B cell (primary cell): ENCODE measurements around the gene KRT80. TPM values are rescaled to one million over a fixed set of nuclear protein-coding genes. Genes with fewer than 3 reads are reported as not detected.

Experiments used
- ATAC-seq: fragments of 200-7000 bp; cut with Tn5 transposase; one replicate; pipeline ENCODE4 v1.10.0; 2021; ENCODE audit warnings: low read depth, mild to moderate bottlenecking, moderate number of reproducible peaks, moderate library complexity
- CTCF ChIA-PET: fragments of 350-600 bp; sonication (Branson Sonifier 250); formaldehyde crosslinking; loops from one replicate; lab custom pipeline; 2021; ENCODE audit warnings: antibody characterized with exemption, inconsistent platforms; lab: Charles Lee
- POLR2A ChIA-PET: fragments of 350-600 bp; sonication (Branson Sonifier 250); formaldehyde crosslinking; loops from one replicate; lab custom pipeline; 2021; ENCODE audit warnings: antibody characterized with exemption; lab: Charles Lee
- DNase-seq: peaks from one replicate; pipeline ENCODE4 v3.0.0; 2013
- H2AFZ ChIP-seq: 2 replicates; pipeline ENCODE4 v1.6.1; 2012; ENCODE audit warnings: mild to moderate bottlenecking, low read depth, low read length; ENCODE audit not compliant: insufficient read depth, poor library complexity, severe bottlenecking
- H3K27ac ChIP-seq, 2 donors: 1 replicate in 1 of 2; 2 replicates in 1 of 2; pipeline ENCODE4 v1.5.1; 2012 to 2013; ENCODE audit warnings: low read length in 2 of 2, mild to moderate bottlenecking in 2 of 2, moderate library complexity in 1 of 2
- H3K27me3 ChIP-seq, 4 experiments: fragments of 200-600 bp in 1 of 4; sonication (generic) in 1 of 4; replicated peaks in 1 of 4; 1 replicate in 2 of 4; 2 replicates in 2 of 4; pipeline versions ENCODE4 v1.6.1 to v1.7.0; 2013 to 2016; ENCODE audit warnings: low read length in 3 of 4, mild to moderate bottlenecking in 2 of 4, mixed read lengths in 1 of 4, moderate library complexity in 1 of 4; ENCODE audit not compliant: insufficient read depth in 4 of 4, control insufficient read depth in 3 of 4; ENCODE audit errors: control extremely low read depth in 1 of 4
- H3K36me3 ChIP-seq, 2 experiments: replicated peaks in 1 of 2; 1 replicate in 1 of 2; 2 replicates in 1 of 2; pipeline versions ENCODE4 v1.6.1 to v1.7.1; 2013; ENCODE audit warnings: low read length in 1 of 2; ENCODE audit not compliant: insufficient read depth in 2 of 2, control insufficient read depth in 1 of 2; ENCODE audit errors: control extremely low read depth in 1 of 2, extremely low read depth in 1 of 2
- H3K4me1 ChIP-seq, 2 donors: fragments of 200-600 bp in 1 of 2; sonication (generic) in 1 of 2; 1 replicate in 1 of 2; 2 replicates in 1 of 2; pipeline versions ENCODE4 v1.5.1 to v1.6.1; 2013 to 2017; ENCODE audit warnings: low read length in 2 of 2; ENCODE audit not compliant: control insufficient read depth in 2 of 2, insufficient read depth in 2 of 2
- H3K4me2 ChIP-seq: replicated peaks from 2 replicates; pipeline ENCODE3; 2012; ENCODE audit warnings: mild to moderate bottlenecking, low read depth, low read length; ENCODE audit not compliant: poor library complexity, severe bottlenecking
- H3K4me3 ChIP-seq, 5 experiments: fragments of 200-600 bp in 1 of 5; sonication (generic) in 1 of 5; 1 replicate in 3 of 5; 2 replicates in 2 of 5; pipeline versions ENCODE4 v1.5.1 to v1.7.0; 2011 to 2016; ENCODE audit warnings: low read length in 4 of 5, mild to moderate bottlenecking in 4 of 5, low read depth in 2 of 5, control low read depth in 1 of 5, moderate library complexity in 1 of 5; ENCODE audit not compliant: insufficient read depth in 1 of 5; ENCODE audit errors: control extremely low read depth in 1 of 5, extremely low read depth in 1 of 5
- H3K79me2 ChIP-seq: fragments of 200-600 bp; sonication (generic); one replicate; pipeline ENCODE4 v1.6.0; 2016; ENCODE audit warnings: low read length; ENCODE audit not compliant: control insufficient read depth, insufficient read depth
- H3K9ac ChIP-seq: fragments of 200-600 bp; sonication (generic); 2 replicates; pipeline ENCODE4 v1.6.1; 2017; ENCODE audit warnings: mild to moderate bottlenecking, low read length, moderate library complexity
- H3K9me3 ChIP-seq, 3 donors: one replicate each; pipeline versions ENCODE4 v1.6.1 to v1.7.1; 2013; ENCODE audit warnings: low read length in 2 of 3; ENCODE audit not compliant: control insufficient read depth in 2 of 3, insufficient read depth in 1 of 3; ENCODE audit errors: control extremely low read depth in 1 of 3
- H4K20me1 ChIP-seq: 2 replicates; pipeline ENCODE4 v1.6.0; 2012; ENCODE audit warnings: mild to moderate bottlenecking, low read length; ENCODE audit not compliant: insufficient read depth, control insufficient read depth, poor library complexity, severe bottlenecking
- H3K27ac Mint-ChIP-seq: one replicate; pipeline ENCODE4 v1.8.0; 2021; ENCODE audit warnings: mixed read lengths
- H3K27me3 Mint-ChIP-seq: one replicate; pipeline ENCODE4 v1.8.0; 2021; ENCODE audit warnings: mixed read lengths
- H3K4me1 Mint-ChIP-seq: one replicate; pipeline ENCODE4 v1.8.0; 2021; ENCODE audit warnings: mixed read lengths
- H3K4me3 Mint-ChIP-seq: one replicate; pipeline ENCODE4 v1.8.0; 2021; ENCODE audit warnings: mixed read lengths
- H3K9me3 Mint-ChIP-seq: one replicate; pipeline ENCODE4 v1.8.0; 2022; ENCODE audit warnings: mixed read lengths; ENCODE audit not compliant: insufficient read depth
- CTCF ChIP-seq: fragments of 200-600 bp; IDR thresholded peaks from one replicate; pipeline ENCODE4 v1.8.0; 2022; ENCODE audit warnings: antibody characterized with exemption, mild to moderate bottlenecking
- EZH2 ChIP-seq: IDR thresholded peaks from 2 replicates; pipeline ENCODE4 v1.6.1; 2012; ENCODE audit warnings: borderline replicate concordance, low read depth, mild to moderate bottlenecking, moderate library complexity, low read length; ENCODE audit not compliant: insufficient read depth, poor library complexity, severe bottlenecking
- WGBS: methylation state at CpG from one replicate; pipeline ENCODE4 v1.1.5; 2013; ENCODE audit warnings: missing lambda C conversion rate; ENCODE audit not compliant: insufficient coverage; 5-methylcytosine and 5-hydroxymethylcytosine counted together
- intact Hi-C: fragments of 100-400 bp; cut with micrococcal nuclease; formaldehyde crosslinking; loops from one replicate; pipeline ENCODE4 v1.10.0; 2022
- polyA plus RNA-seq: library from polyadenylated mRNA; depleted of rRNA; stranded (reverse); fragments of >200 nt; gene quantifications from 2 replicates; pipeline ENCODE4 v1.2.3, GENCODE V29; 2012
- total RNA-seq, 2 donors: library from RNA; stranded (reverse); fragments of 120-200 nt in 1 of 2; gene quantifications; 1 replicate in 1 of 2; 2 replicates in 1 of 2; pipeline versions ENCODE4 v1.2.3 to v1.2.4, GENCODE V29; 2013 to 2022

The KRT80 gene
- total and polyA plus RNA-seq, 2 donors (not counting 1 experiment from before 2014, with no cell fraction given) = not detected

DNA sequence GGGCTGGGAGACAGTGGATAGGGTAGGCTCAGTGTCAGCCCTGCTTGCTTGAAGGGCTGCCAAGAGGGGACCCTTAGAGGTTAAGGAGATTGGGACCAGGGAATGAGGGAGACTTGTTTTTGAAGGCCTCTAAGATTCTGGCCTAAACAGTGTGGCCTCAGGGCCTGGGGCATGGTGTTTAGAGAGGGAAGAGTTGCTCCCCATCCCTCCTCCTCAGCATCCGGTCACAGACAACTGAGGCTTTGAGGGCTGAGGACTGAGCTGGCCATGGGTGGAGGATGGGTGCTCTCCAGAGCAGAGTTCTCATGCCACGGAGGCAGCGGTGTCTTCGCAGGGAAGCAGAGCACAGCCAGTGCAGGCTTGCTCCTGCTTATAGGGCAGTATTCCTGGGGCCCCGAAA lies 49.4 kb downstream of the KRT80 start:
- H2AFZ ChIP-seq = no peak overlapping the region
- H3K4me3 Mint-ChIP-seq = no peak overlapping the region

DNA sequence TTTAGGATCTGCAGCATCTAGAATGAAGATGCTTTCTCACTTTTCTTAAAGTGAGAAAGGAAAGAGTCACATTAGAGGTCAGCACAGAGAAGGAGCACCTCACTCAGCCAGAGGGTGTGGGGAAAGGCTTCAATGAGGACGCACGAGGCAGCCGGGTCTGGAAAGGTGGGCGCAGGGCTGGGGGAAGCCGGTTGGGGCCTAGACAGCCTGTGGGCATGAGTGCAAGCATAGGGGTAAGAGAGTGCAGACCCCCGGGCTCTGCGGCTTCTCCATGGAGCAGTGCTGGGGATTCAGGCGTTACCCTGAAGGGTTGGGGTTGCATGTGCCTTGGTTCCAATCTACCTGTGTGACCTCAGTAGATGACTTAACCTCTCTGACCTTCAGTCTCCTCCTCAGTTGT lies 49.9 kb downstream of the KRT80 start:
- TF ChIP-seq EZH2 = no peak
- no peak for TF ChIP-seq CTCF

More for the DNA sequence above, 49.4 kb downstream of the KRT80 start:
- no peaks in the 10 kb centered on the region for H4K20me1 ChIP-seq
- H3K4me2 ChIP-seq = no peak overlapping the region
- no peak overlapping the region for H3K27ac Mint-ChIP-seq
- H3K9ac ChIP-seq = no peak overlapping the region
- no peaks in the 10 kb centered on the region for H3K9me3 Mint-ChIP-seq
- H3K36me3 ChIP-seq = no peaks in the 10 kb centered on the region
- H3K4me1 Mint-ChIP-seq = peaks cover 1% of the 10 kb centered on the region
- H3K79me2 ChIP-seq = no peaks in the 10 kb centered on the region
- ATAC-seq (no peak), DNase-seq (no peak)
- H3K27ac ChIP-seq = no peak overlapping the region
- peaks cover 5% of the 10 kb centered on the region for H3K27me3 Mint-ChIP-seq
- peaks cover 0 to 16% (median 0%) of the 10 kb centered on the region in 4 experiments for H3K27me3 ChIP-seq
- ChIA-PET POLR2A (no interaction called here), CTCF (no interaction called here)
- no peak overlapping the region for H3K4me3 ChIP-seq
- intact Hi-C loops = no loop called here
- no peaks in the 10 kb centered on the region for H3K4me1 ChIP-seq
- H3K9me3 ChIP-seq = peaks cover 0 to 2% (median 0%) of the 10 kb centered on the region in 3 donors
- TF ChIP-seq EZH2 (no peak), CTCF (no peak)
- 80% methylated on average over 5 of the region's 5 CpGs for WGBS

More for the DNA sequence above, 49.9 kb downstream of the KRT80 start:
- POLR2A ChIA-PET = no interaction called here
- WGBS = 91% methylated on average over 7 of the region's 8 CpGs
- Histone ChIP-seq H3K9me3 (peaks cover 0 to 2% (median 0%) of the 10 kb centered on the region in 3 donors), H3K9ac (no peak overlapping the region), H3K4me2 (no peak overlapping the region), H3K4me1 (no peaks in the 10 kb centered on the region), H3K4me3 (no peak overlapping the region), H3K27ac (no peak overlapping the region), H2AFZ (no peak overlapping the region), H4K20me1 (no peaks in the 10 kb centered on the region), H3K36me3 (no peaks in the 10 kb centered on the region), H3K27me3 (peaks cover 0 to 17% (median 0%) of the 10 kb centered on the region in 4 experiments), H3K79me2 (no peaks in the 10 kb centered on the region)
- Mint-ChIP-seq H3K4me1 (peaks cover 1% of the 10 kb centered on the region), H3K27me3 (peaks cover 7% of the 10 kb centered on the region), H3K9me3 (no peaks in the 10 kb centered on the region), H3K4me3 (no peak overlapping the region), H3K27ac (no peak overlapping the region)
- intact Hi-C loops = no loop called here
- ATAC-seq (no peak), DNase-seq (no peak)
- CTCF ChIA-PET = no interaction called here
